HG03432 (cell line): ENCODE data around the gene PLEKHM3.

Experiments
- ATAC-seq: cut with Tn5 transposase; IDR thresholded peaks from one replicate; pipeline ENCODE4 v1.9.1; 2021; ENCODE audit warnings: mild to moderate bottlenecking, moderate library complexity; ENCODE audit not compliant: unreplicated experiment

PLEKHM3 gene

DNA sequence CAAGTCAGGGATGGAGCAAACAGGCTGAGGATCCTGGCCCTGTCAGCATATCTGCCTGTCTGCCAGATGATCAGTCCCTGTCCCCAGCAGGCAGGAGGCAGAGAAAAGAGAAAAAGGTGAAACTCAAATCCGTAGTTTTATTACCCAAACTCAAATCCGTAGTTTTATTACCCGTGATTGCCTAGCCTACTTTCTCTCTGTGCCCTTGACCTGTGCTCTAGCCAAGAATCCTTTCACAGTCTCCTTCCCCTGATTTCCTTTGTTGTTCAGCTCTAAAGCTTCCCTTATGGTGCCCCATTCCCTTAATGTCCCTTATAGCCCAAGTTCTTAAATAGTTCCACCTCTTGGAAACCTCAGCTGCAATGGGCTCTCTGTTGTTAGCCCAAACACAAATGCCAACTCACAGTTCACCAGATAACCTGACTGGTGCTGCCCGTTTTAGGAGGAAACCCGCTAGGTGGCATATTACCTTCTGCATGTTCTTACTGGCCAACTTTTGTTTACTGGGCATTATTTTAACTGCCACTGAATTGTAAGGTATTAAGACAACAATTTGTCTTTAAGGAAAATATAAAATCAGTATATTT lies 130.0 kb downstream of the PLEKHM3 start:
- no peak for ATAC-seq

DNA sequence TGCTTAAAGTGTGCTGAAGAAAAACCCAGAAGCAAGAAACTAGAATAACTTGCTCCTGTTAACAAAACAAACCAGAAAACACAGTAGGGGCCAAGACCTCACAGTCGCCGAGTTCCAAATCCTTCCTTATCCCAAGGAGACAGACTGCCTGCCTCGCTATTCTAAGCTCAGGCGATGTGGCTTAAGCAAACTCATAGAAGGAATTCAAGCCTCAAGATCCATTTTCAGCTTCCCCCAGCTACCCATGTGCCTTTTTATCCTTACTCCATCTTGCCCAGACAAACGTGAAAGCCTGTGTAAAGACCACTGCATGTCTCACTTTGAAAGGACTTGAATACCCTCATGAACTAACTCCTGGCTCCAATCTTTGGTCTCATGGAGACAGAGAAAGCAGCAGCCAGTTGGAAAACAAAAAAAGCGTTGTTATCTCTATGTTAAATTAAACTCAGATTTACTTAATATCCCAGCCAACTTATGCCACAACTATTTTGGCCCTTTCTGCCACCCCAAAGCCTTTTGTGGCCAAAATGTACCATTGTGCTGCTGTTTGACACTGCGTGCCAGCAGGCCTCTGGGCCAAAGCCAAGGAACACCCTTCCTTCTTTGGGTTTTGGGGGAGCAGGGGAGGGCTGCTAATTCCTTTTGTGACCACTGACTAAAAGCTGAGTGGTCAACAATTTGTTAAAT lies 132.5 kb downstream of the PLEKHM3 start:
- ATAC-seq: no peak

DNA sequence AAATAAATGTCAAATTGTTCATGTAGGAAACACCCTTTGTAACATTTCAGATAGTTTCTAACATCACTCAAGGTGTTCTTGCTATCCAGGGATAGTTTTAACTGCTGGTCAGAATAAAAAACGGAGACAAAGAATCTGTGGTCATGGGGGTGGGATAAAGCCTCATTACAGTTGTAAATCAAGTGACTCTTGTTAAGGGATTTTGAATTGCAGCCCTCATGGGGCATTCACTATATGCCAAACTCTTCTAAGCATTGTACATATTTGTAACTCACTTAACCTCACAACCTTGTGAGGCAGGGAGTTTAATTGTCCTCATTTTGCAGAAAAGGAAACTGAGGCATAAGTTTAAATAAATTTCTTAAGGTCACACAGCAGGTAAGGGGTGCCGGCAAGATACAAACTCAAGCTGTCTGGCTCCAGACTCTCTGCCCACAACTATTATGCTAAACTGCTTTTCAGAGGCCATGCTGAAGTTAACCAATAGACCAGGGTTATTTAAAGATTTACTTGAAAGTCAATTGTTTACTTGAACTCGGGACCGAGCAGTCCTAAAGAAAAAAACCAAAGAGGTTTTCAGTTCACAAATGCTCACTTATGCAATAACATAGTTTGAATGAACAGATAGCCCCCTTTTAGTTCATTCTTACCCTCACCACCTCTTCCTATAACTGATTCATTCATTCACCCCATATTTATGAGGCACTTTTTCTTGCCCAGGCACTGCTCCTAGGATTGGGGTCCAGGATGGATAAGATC lies 134.1 kb downstream of the PLEKHM3 start:
- no peak for ATAC-seq

DNA sequence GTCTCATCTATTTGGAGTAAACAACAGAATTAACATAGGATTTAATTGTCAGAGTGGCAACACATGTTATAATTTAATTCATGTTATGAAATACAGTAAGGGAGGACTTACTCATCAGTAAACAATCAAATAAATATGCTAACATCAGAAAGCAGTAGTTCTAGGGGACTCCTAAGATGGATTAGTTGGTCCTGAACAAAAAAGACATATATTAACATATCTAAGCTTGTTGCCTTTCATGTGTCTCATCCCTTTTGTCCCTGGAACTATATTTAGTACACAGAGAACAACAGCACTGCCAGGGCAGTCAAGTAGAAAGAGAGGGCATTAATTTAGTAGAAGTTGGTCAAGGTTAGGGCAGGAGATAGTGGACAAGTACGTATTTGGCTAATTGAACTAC lies 137.8 kb downstream of the PLEKHM3 start:
- no peak for ATAC-seq

DNA sequence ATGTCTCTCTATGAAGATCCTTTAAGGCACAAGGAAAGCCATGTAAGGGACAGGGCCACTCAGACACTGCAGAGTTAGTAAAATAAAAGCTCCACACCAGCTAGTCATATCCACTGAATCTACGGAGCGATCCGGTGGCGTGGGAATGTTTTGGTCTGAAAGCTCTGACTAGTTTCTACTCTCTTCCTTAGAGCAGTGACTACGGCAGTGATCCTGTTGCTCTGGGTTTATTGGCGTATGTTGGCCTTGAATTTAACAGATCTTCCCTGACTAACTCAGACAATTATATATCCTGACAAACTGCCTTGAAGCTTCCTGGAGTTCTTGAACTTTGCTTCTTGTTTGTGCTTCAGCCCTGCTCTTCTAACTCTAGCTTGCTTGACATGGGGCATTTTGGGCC lies 140.3 kb downstream of the PLEKHM3 start:
- no peak for ATAC-seq

DNA sequence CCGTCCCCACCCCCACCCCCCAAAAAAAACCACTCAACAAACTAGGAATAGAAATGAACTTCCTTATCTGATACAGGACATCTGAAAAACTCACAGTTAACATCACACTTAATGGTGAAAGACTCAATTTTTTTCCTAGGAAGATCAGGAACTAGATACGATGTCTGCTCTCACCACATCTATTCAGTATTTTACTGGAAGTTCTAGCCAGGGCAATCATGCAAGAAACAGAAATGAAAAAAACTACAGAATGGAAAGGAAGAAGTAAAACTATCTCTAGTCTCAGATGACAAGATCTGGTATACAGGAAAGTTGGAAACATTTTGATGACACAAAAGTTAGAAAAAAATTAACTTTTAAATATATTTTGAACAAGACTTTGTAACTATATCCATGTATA lies 141.2 kb downstream of the PLEKHM3 start:
- no peak for ATAC-seq

DNA sequence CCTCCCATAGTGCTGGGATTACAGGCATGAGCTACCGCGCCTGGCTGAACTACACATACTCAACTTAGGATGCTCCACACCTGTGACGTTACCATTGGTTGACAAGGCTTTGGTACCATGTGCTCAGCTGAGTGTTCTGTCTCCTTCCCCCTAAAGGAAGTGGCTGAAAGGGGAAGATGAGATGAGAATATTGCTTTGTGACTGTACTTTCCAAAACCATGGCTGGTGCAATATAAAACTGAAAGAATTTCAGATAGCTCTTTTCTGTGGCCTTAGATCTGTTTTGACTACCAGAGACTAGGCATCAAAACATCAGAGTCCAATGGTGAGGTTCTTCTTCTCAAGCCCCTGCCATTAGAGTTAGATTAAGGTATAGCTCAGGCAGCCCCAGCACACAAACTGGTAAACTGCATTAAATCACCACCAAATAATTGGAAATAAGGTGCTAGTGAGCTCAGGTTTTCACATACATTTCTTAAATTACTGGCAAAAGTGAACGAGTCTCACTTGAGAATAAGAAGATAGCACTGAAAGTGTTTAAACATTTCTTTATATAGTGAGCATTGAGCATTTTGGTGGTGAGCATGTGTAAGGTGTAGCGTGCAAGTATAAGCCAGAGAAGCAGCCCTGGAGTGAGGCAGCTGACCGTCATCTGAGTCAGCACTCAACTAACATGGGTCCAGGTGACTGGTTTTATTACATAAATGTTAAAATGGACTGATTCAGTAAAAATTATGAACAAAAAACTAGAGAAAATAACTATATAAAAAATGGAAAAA lies 142.1 kb downstream of the PLEKHM3 start:
- peak; percentile 65 for ATAC-seq

DNA sequence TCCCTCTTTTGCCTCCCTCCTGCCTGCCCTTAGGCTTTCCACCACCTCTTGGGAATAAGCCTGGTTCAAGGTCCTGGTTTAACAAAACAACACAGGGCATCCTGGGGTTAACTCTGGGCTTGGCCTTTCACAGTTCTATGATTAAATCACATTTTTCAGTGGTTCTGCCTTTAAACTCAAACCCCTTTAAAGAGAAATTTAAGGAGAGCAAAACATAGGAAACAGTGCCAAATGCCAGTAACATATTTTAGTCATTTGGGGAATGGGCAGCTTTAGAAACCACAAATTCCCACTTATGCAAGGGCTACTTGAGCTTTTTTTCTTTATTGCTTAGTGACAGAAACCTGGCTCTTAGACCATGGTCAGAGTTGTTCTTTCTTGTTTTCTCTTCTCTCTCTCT lies 143.4 kb downstream of the PLEKHM3 start:
- ATAC-seq: no peak

DNA sequence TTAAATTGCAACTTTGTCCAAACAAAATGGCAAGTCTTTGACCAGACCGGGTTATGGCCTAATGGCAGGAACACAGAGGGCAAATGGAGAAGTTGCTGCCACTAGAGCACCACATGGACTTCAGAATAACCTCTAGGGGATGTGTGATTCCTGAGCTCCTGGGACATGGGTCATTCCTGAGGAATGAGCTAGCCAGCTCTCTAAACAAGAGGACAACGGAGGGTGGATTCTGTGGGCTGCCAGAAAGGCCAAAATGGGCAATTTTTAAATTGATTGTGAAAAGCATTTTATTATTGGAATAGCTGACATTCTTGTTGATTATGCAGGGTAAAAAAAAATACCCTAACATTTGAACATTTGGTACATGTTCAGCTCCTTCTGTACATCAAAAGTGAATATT lies 145.8 kb downstream of the PLEKHM3 start:
- no peak for ATAC-seq

DNA sequence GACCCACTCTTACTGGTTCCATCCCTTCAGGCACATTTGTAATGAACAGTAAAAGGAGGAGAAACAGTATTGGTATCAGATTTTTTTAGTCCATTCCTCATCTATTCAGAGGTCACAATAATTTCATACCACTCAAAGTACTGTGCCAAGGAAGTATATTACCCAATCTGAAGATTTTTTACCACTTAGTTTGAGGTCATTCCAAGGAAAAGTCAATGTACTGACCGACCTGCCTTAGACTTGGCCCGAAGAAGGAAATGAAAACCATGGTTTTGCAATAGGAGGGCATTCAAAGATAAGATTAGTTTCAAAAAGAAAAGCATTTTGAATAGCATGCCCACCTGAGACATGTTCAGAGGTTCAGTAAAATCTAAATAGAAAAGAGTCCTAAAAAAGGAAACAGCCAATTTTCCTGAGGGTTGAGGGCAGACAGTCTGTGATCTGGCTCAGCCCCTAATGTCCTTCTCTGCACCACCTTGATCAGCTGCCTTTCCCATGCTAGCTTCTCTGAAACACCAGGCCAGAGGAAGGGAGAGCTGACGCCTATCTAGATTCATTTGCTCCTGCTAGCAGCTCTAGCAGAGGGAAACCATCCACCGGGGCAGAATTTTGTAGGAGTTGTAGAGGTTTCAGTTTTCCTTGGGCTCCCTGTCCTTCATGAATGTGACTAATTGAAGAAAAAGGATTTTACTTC lies 148.3 kb downstream of the PLEKHM3 start:
- no peak for ATAC-seq

DNA sequence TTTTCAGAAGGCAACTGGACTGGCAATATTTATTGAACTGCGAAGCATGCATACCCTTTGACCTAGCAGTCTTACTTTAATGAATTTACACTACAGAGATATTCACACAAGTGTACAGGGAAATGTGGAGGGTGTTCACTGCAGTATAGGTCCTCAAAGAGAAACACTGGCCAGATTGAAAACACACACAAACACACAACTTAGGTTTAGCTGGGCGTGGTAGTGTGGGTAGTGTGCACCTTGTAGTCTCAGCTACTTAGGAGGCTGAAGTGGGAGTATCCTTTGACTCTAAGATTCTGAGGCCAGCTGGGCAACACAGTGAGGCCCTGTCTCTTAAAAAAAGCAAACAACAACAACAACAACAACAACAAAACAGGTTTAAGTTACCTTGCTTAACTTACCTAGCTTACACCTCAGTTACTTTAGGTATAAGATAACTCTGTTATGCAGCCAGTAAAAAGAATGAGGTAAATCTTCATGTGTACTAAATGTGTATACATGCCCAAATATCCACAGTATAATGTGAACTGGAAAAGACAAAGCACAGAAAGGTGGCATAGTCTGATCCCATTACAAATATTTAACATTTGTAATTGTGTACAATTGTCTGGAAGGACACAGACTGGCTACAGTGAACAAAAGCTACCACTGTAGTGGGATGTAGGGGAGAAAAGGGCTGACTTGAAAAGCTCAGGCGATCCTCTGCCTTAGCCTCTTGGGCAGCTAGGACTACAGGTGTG lies 149.7 kb downstream of the PLEKHM3 start:
- ATAC-seq: no peak

DNA sequence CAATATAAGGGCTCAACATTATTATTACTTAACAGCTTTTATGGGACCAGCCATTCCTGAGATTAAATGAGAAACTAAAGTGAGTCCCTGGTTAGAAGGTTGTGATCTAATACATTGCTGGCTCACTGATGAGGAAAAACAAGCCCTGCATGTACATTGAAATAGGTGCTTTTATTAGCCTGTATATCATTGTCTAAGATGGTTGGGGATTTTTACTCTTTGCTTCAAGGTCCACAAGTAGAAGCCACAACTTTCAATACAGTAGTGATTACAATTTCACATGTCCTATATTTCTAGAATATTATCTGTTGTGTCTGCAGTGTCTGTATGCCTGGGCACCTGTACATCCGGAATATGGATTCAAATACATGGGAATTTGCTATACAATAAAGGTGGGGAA lies 151.5 kb downstream of the PLEKHM3 start:
- peak; percentile 83 for ATAC-seq

DNA sequence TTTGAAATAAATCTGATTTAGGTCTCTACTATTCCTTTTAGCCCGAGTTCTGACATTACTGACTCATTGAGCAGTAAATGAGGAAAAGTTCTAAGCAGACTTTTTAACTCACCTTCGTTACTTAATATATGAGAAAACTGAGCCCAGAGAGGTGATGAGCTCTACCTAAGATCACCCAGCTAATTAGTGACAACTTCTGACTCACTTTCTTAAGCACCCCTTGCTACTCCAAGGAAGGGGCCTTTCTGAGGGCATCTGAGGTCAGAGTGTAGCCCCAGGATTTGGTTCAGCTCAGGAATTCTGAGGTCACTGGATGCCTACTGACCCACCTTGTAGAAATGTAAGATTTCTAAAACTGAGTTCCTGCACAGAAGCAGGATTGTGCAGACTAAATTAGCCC lies 153.4 kb downstream of the PLEKHM3 start:
- ATAC-seq: no peak

DNA sequence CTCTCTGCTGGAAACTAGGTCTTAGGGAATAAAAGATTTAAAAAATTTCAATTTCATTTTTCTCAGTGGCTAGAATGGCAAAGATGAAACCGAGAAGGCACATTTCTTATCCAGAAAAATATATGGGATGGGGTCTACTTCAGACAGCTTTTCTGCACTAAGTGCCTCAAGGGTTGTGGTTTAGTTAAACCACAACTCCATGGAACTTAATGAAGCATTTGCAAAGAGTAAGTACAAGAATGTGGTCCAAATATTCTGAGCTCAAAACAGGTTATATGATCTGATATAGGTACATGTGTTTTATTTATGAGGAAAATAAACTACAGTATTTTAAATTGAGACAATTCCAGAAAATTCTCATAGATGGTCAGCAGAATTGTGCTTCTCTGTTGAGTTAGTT lies 153.8 kb downstream of the PLEKHM3 start:
- no peak for ATAC-seq

DNA sequence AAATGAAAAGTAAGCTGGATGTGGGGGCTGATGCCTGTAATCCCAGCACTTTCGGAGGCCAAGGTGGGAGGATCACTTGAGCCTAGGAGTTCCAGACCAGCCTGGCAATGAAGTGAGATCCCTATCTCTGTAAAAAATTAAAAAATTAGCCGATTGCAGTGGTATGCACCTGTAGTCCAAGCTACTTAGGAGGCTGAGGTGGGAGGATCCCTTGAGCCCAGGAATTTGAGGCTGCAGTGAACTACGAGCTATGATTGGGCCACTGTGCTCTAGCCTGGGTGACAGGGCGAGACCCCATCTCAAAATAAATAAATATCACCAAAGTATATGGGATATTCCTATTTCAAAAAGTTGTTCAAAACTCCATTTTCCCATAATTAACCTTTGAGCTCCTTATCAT lies 154.5 kb downstream of the PLEKHM3 start:
- ATAC-seq: no peak

DNA sequence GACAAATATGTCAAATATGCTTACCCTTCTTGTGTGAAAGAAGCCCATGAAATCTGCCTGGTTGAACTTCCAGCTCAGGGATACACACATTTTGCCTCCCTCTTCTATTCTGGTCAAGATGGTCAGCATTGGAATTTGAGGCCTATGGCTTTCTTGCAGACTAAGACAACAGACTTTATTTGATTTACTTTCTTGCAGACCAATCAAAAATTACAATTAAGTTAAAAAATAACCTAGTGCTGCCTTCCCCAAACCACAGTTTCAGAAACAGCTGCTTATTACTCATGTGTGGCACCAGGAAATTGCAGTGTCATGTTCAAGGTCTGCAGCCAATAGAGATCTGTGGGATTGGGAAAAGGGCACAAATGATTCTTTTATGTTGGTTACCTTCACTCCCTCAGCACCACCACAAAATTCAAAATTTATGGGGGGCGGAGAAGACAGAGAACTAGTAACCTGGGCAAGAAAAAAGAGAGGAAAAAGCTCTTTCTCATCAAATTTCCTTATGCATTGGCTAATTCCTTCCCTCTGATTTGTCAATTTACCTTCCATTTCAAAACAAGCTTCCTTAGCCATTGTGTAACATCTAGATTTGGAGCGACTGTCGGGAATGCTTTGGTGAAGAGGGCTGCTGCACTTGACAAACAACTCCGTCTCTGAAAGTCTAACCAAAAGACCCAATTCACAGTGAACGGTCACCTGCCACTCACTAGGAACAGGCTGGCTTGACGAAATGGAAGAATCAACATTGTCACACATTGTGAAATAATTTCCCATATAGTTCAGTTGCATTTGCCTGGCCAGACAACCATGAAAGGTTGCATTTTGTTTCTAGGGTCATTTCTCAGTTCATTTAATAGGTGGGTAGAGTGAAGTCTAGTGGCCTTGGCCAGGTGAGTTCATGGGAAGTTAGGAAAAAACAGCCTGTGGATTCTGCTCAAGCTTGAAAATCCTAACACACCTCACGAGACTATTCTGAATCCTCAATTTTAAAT lies 155.2 kb downstream of the PLEKHM3 start:
- peak; percentile 63 for ATAC-seq

DNA sequence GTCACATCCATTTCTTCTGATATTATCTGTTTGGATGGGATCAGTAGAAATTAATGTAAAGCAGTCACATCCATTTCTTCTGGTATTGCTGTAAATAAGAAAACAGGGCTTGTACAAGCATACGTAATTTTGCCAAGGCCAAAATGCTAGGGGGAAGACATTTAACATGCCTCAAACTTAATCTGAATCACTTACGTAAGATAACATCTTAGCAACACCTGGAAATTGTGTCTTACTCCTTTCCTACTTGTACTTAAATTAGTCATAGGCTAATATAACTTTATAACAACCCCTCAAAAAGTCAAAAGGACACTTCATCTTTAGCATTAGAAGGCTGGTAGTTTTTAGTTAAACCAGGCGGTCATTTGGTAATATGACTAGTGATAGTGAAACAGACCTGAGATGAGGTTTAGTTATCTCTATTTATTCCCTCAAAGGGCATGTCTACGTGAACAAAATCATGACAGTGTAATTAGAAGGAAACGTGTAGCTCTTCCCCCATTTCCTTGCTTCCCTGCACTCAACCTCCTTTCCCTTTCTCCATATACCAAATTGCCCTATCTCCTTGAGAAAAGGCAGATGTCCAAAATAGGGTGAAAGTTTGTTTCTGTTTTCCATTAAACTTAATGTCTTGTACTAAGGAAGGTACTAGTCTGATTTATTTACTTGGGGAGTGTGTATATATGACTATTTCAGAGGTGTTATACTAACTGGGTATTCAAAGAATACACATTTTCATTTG lies 156.3 kb downstream of the PLEKHM3 start:
- no peak for ATAC-seq

DNA sequence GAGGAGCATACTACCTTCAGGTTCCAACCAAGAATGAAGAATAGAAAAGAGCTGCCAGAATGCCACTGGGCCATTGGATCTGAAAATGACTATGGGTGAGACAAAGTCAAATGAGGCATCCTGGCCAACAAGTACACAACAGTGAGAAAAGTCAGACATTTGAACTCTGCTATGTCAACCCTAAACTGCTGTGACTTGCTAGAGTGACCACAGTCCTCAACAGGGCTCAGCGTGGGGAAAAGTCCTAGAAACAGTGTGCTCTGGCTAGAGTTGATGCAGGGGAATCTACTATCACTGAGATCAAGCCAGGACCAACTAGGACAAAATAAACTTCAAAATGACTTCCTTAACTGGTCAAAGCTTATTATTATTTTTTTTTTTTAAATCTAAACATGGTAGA lies 157.4 kb downstream of the PLEKHM3 start:
- ATAC-seq: no peak
